ENCODE measurements around the gene PKNOX2.

Gene PKNOX2

DNA sequence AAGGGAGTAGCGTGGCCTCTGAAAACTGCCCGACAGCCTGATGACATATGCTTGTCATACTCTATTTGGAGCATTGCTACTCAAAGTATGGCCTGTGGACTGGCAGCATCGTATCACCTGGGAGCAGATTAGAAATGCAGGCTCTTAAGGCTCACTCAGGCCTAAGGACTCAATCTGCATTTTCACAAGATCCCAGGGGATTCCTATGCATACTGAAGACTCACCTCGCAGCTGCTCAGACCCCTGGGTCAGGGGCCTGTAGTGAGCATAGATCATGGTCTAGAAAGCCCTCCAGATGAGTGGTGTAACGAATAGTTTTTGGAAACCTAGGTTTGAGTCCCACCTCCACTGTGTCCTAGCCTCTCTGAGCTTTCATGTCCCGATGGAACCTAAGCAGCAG is 205.3 kb downstream of the PKNOX2 start:
- DNase-seq: no peak

DNA sequence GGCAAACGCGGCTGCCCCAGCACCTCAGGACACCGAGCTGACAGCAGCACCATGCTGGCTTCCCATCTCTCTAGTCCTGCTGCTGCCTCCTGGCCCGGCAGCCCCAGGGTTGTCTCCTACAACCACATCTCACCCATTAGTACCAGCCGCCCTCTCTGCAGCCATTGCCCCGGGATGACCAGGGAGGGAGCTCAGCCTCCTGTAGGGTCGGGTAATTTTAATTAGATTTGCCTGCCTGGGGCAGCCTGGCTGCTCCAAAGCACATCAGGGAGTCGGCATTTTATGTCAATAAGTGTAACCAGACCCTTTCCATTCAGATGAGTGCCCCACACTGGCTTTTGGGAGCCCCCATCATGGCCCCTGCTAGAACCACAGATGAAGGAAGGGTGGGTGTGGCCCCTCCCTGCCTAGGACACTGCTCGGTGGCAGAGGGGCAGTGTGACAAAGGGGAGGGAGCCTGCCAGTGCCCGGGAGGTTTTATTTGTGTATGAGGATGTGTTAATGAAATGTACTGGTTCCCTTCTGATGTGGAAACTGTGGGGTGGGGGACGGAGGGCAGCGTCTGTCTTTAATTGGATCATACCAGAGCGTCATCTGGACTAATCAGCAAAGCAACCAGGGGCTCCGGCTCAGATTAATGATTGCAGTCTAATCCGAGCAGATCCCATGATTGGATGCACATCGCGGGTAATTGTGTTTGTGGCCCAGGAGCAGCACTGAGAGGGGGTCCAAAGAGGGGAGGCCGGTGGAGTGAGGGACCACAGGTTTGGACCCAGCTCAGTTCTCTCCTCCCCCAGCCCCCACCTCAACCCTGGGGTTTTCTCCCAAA is 206.2 kb downstream of the PKNOX2 start:
- no peak for DNase-seq

DNA sequence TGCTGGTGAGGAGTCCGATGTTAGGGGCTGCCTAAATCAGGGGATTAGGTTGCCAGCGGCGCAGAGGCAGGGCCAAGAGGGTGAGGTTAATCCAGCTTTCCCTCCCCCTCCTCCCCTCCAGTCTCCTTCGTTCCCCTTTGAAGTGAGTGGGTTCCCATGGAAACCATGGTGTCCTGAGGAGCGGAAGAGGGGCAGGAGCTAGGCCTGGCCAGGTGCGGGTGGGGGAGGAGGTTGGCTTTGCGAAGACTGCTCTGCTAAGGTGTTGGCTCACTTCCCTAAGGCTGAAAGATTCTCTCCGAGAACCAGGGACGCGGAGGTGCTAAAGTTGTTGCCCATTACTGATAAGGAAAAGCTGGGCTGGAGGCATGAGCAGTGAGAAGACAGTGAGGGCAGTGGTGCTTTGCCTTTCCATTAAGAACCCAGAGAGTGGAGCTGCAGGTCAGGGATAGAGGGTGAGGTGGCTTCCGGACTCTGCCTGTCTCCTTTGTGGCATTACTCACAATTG is 206.9 kb downstream of the PKNOX2 start:
- DNase-seq: no peak

DNA sequence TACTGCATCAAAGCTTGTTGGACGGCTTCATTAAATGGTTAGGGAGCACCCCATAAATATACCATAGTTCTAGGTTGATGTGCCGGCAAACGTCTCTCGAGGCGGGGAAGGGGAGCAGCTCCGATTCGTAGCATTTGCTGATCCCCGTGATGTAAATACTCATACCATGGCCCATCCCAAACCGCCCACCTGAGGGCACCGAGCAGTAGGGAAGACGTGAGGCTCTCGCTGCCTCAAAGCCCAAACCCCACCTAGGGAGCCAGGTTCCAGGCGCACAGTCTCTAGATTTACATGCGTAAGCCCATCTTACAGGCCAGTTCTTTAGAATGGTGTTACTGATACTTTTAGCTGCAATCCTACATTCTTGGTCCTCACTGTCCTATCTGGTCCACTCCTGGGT is 207.5 kb downstream of the PKNOX2 start:
- no peak for DNase-seq

DNA sequence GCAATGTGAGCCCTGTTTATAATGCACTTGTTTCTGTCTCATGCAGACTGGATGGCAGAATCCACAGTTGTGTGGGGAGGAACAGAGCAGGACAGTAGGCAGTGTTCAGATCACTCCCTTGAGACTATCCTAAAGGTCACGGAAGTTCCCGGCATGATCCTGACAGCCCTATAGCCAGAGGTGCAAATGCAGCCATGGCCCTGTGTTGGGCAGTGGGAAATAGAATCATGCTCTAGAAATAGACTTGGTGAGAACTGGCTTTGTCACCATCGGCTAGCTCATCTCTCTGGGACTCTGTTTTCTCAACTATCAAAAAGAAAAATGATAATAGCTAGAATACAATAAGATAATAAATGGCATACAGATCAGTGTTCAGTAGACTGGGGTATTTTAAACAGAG is 208.4 kb downstream of the PKNOX2 start:
- no peak for DNase-seq

DNA sequence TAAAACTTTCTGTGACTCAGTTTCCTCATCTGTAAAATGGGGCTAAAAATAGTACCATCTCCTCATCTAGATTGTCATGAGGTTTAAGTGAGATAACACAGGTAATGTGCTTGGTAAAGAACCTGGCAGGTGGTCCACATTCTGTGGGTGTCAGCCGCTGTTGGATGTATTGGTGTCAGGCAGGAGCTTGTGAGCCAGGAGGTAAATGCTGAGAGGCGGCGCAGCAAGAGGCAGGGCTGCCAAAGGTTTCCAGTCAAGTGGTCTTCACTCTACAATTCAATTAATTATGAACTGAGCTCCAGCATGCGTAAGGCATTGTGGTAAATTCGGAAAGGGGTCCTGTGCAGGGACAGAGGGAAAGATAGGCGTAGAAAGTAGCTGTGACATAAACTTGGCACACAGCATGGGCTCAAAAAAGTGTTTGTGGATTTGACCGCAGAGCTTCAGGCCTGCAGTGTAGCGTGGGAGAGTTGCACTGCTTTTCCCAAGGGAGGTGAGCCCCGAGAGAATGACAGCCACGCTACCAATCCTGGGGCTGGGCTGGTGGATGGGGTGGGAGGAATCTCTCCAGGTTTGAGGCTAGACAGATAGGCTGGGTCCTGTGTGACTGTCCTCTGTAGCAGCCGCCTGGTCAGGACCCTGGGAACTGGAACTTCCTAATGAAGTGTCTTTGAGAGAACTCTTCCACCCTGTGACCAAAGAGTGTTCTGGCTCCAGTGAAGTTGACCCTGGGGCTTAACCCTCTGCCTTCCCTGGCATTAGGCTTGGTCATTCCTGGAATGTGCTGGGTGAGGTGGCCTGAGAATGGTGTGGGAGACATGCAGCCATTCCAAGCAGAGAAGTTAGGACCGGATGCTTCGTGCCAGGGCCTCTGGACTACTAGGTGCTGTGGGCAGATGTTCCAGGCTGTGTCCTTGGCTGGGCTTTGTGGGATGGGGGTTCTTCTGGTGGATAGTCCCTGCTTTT is 209.2 kb downstream of the PKNOX2 start:
- DNase-seq: no peak

DNA sequence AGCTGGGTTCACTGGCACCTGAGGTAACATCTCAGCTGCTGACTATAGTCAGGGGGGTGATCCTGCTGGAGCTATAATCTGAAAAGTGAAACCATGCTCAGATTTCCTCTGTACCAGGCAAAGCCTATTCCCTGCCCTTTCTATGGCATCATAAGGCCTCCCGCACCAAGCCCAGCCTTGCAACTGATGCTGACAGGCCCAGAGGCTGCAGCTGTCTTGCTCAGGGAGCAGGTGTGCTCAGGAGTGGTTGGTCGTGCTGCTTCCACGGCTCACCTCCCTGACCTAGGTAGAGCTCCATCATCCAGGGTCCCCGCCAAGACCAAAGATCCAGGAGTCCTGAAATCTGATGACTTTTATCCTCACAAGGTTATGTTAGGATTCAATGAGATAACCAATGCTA is 209.8 kb downstream of the PKNOX2 start:
- DNase-seq: no peak

DNA sequence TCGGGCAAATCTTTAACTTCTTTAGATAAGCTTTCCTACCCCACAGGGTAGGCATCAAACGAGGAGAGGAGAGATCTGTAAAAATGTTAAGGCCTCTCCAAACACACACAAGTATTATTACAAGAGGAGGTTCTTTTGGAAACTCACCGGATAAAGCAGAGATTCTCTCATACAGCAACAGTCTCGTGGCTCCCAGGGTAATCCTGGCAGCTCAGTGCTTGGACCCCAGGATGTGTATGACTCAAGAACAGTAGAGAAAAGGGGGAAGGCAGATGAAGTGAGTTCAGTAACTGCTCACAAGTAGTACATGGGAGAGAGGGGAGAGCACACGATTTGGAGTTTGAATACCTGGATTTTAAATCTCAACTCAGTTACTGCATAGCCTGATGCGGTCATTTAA is 210.6 kb downstream of the PKNOX2 start:
- no peak for DNase-seq

DNA sequence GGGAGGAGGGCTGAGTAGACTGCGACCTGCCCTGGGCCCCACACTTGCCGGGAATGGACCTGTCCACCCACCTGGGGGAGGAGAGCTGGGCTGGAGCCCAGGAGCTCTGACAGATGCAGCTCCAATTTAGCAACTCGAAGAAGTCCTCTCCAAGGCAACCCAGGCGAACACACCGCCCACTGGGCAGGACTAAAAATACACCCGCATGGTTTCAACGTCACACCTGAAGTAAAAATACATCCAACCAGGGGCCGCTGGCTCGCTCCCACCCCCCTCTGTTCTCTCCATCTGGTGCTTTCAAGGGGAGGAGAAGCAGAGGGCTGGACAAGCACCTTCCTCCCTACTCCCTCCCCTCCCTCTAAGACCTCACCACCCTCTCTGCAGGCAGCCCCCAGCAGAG is 211.6 kb downstream of the PKNOX2 start:
- DNase-seq: no peak

DNA sequence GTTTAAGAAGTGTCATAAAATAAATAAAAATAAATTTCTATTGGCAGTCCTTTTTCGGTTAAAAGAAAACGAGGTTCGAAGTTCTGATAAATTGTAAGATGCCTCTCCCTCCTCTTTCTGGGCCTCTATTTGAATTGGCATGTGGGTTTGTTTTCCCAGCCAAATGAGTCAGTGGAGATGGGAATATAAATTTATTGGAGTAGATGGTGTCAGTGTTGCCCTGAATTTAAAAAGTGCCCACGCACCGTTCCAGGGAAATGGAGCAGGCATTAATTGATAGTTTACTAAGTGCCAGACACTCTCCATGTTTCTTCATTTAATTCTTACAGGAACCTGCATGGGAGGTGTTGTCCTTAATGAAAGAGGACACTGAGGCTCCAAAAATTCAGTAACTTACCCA is 212.3 kb downstream of the PKNOX2 start:
- DNase-seq: no peak

DNA sequence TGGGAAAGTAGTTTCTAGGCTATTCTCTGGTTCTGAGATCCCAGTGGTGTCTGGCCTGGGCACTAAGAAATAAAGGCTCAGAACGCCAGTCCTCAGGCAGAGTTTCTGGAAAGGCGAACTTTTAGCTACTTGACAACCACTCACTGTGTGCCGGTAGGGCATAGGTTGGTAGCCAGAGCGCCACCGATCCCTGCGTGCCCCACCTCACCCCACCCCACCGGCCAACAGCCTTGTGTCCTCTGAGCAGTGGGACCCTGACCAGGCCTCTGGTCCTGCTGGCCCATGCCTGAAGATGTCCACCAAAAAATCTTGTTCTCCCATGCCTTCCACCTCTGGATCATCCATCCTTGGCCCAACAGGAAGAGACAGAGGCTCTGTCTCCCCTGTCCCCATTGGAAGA is 213.5 kb downstream of the PKNOX2 start:
- DNase-seq: no peak

DNA sequence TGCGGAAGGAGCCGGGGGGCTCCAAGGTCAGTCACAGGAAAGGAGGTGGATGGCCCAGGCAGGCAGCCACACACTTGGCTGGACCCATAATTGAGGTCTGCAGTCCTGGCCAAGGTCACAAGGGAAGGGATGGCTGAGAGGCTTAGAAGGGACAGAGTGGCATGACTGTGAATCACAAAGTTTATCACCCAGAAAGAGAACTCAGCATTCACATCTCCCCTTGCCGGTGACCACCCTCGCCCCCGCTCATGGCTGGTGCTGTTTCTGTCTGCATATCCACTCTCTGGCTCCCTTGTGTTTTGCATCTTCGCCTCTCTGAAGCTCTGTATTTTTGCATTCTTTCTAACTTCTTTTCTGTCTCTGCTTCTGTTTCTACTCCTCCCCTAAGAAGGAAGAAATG is 214.0 kb downstream of the PKNOX2 start:
- DNase-seq: no peak

DNA sequence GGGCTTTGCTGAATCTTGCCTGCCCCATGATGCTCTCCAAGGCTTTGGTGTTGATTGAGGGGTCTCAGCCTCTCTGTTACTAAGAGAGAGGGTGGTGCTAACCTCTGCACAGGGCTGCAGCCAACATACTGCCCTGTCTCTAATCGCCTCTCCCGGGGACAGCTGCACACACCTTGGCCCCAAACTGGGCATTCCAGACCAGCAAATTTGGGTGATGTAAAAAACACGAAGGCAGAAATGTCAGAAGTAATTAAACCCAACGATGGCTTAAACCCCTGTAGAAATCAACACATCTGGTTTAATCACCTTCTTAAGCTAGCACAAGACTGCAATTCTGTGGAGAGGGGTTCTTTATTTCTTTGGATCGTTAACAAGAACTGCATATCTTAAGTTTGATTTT is 215.0 kb downstream of the PKNOX2 start:
- no peak for DNase-seq

DNA sequence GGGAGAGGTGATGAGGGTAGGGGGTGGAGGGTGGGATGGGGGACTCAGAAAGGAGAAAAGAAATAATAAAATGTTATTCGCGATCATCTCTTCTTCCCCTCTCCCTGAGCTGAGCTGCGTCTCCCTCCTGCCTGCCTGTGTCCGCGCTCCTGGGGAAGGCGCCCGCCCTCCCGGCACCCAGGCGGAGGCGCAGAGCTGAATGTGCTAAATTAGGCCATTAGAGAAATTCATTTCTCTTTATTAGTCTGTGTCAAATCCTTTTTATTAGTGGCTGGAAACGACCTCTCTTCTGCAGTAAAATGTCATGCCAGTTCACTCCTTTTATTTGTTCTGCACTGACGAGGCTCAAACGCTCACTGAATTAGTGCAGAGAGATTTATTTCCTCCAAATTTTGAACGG is 215.4 kb downstream of the PKNOX2 start:
- no peak for DNase-seq

DNA sequence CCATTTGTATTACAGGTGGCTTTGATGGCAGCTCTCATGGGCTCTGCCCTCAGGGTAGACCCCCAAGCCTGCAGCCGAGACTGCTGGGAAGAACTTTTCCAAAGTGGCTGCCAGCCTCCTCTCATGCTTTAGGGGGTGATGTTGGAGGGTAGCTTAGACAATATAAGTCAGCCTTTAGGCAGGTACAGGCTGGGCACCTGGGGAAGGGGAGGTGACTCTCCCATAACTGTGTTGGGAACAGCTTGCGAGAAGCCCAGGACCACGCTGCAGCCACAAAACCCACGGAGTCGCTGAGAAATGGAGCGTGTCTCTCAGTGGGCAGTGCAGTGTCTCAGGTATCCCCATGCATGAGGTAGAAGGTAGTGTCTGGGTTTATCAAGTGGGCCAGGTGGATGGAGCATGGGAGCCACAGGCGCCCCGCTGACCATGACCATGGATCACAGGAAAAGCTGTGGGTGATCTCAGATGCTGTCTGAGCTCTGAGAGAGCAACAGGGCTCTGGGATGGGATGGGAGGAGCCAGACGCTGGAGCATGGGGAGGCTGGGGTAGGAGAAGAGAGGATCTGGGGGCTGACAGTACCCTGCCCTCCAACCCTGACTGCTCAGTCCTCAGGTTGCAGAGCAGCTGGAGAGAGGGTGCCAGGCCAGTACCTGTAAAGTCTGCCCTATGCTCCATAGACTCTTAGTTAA is 216.3 kb downstream of the PKNOX2 start:
- no peak for DNase-seq

DNA sequence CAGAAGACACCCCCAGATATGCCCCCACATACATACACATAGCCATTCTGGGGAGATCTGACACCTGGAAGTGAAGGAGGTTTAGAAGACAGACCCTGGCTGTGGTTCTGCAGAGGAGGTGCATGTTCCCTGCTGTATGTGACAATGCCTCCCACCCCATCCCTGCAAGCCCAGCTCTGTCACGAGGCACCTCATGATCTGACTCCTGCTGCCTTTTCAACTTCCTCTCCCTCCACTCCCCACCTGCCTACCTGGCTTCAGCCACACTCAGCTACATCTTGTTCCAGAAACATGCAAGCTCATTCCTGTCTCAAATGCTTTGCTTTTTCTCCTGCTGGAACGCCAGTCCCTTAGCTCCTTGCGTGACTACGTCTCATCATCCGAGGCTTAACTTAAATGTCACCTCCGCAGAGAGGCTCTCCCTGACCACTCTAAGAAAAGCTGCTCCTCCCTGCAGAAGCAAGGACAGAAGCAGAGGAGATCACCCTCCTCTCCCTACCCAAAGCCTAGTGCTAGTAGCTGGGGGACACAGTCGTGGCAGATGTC is 217.0 kb downstream of the PKNOX2 start:
- no peak for DNase-seq

DNA sequence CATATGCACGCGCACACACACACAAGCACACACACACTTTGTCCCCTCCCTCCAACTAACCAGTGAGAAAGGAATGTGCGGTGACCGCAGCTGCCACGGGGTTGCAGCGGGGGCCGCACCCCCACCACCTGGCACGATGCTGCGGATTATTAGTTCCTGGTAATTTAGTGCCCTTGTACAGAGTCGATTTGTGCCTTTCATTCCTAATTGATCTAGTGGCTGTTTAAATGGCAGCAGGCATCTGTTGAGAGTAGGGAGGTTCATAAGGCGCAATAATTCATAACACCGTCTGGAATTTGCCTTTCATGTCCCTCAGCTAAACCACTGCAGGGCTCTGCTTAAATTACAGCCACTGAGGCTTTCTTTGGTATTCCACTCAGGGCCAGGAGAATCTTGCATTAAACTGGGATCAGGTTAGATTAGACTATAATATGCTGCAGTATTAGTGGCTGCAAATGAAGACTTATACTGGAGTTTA is 217.8 kb downstream of the PKNOX2 start:
- DNase-seq: no peak

DNA sequence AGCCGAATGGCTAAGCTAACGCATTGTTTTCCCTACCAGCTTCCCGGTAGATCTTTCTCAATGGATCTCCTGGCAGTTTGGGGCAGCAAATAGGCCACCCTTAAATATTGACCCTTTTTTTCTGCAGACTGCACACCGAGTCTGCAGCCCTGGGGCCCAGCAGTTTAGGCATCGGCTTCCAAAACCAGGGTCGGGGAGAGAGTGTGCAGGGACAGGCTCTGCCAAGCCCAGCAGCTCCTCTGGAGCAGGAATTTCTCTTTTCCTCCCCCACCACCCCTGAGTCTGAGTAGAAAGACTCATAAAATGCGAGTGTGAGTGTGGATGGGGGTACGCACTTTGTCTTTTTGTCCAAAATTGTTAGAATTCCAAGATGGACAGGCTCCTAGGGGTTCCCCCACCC is 218.3 kb downstream of the PKNOX2 start:
- DNase-seq: no peak

DNA sequence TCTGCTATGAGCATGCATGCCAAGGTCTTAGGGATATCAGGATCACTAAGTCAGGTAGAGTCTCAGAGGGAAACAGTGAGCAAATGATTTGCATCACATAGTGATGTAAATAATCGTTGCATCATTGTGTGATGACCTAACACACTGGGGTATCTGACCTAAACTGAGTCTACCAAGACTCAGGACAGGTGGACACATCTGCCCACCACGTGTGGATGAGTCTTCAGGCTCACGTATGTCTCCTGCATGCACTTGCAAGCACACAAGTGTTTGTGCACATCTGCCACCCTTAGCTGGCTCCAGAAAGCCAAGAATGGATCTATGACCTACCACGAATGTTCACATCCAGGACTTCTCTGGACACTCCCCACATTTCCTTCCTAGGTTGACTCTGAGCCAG is 220.3 kb downstream of the PKNOX2 start:
- DNase-seq: no peak

DNA sequence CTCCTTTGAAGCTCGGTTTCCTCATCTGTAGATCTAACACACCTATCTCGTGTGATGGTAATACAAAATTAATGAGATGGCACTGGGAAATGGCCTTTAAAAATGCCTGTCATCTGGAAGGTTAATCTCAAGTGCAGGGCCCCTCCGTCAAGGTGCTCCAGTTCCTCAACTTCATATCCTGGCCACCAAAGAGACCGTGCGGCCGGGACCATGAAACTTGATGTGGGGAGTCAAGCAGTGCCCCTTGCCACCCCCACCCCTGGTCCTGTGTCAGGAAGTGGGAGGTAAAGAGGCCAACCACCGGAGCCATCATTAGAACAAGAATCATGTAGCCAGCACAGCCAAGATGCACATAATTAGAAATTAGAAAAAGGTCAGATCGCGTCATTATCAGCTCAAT is 223.3 kb downstream of the PKNOX2 start:
- no peak for DNase-seq

DNA sequence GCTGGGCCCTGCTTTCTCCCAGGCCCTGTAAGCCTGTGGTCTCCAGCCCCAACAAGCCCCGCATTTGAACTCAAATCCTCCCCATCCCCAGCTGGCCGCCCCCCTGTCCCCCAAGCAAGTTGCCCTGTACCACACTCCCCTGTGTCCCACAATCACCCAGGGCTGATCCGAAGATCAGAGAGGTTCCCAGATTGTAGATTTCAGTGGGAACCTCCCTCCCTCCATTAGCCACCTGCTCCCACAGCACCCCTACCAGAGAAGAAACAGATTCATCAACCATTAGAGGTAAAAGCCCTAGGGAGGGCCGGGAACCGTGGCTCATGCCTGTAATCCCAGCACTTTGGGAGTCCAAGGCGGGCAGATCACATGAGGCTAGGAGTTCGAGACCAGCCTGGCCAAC is 224.1 kb downstream of the PKNOX2 start:
- no peak for DNase-seq

DNA sequence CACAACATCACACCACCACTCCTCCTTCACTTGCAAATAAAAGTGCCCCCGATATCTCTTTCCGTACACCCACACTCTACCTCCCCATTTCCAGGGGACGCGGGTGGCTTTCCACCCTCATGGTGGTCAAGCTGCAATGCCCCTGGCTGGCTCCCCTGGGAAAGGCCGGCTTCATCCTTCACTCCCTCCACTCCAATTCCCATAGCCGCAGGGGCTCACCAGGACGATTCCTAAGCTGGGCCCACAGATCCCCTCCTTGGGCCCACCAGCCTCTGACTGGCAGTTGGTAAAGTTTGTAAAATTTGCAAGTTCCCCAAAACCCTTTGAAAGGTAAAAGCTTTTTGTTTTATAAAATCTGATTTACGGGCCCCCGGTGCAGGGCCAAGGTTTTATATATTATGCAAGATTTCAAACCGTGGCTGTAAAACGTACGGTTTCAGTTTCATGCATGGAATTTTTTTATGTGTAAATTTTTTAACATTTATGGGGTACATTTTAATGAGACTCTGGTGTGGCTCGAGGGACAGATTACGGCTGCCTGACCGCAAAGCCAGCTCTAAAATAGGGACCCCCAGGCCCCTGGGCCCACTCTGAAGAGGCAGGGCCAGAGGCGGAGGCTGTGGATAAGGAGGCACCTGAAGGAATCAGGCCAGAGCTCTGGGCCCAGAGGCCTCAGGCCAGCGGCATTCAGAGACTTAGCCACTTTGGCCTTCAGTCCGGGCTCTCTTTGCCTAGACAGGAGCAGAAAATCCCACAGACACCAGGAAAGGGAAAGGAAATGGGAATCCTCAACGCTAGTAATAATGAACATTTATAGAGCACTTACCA is 225.0 kb downstream of the PKNOX2 start:
- no peak for DNase-seq

All from activated naive CD4-positive, alpha-beta T cell (primary cell).